ENCODE results near the gene SPPL2C. TPM values are rescaled to one million over a fixed set of nuclear protein-coding genes. Genes with fewer than 3 reads are reported as not detected.

The SPPL2C gene
- total RNA-seq, 2 donors from 2014 or later, result not detected

GRCh38 chr17:45836047-45837044 lies 8.3 kb upstream of the SPPL2C start:
- H3K9me3 ChIP-seq (ENCODE audit: control insufficient read depth, low read length, poor library complexity, severe bottlenecking), result no peaks in the 10 kb centered on the region
- no peak for ATAC-seq
- Mint-ChIP-seq H3K4me3 (no peak overlapping the region), H3K27me3 (peaks cover 16% of the 10 kb centered on the region), H3K27ac (no peak overlapping the region), H3K4me1 (no peaks in the 10 kb centered on the region), H3K36me3 (ENCODE audit: low read depth) (no peaks in the 10 kb centered on the region)
- DNase-seq, result no peak

GRCh38 chr17:45837187-45837586 lies 7.5 kb upstream of the SPPL2C start:
- Mint-ChIP-seq H3K27ac (no peak overlapping the region), H3K27me3 (peaks cover 16% of the 10 kb centered on the region), H3K4me3 (no peak overlapping the region), H3K36me3 (ENCODE audit: low read depth) (no peaks in the 10 kb centered on the region), H3K4me1 (no peaks in the 10 kb centered on the region)
- H3K9me3 ChIP-seq (ENCODE audit: control insufficient read depth, low read length, poor library complexity, severe bottlenecking), result no peaks in the 10 kb centered on the region
- DNase-seq (no peak), ATAC-seq (no peak)

DNA sequence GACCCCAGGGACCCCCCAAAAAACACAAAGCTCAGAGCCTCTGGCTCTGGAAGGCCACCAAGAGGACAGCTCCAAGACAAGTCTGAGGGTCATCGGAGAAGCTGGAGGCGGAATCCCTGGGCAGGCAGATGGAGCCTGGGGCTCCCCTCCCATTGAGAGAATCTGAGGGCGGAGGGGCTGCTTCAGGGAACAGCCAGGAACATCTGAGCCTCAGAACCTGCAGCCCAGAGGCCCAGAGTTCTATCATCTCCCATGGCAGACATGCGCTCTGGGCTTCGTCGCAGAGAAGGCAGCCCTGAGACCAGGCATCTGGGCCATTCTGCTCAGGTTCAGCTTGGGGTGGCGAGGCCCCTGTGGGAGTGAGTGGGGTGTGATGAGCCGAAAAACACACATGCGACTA lies 7.1 kb upstream of the SPPL2C start:
- Mint-ChIP-seq H3K4me3 (no peak overlapping the region), H3K4me1 (no peaks in the 10 kb centered on the region), H3K36me3 (ENCODE audit: low read depth) (no peaks in the 10 kb centered on the region), H3K27ac (no peak overlapping the region), H3K27me3 (peaks cover 16% of the 10 kb centered on the region)
- no peak for DNase-seq
- H3K9me3 ChIP-seq (ENCODE audit: control insufficient read depth, low read length, poor library complexity, severe bottlenecking), result no peaks in the 10 kb centered on the region
- no peak for ATAC-seq

GRCh38 chr17:45838751-45839295 lies 5.9 kb upstream of the SPPL2C start:
- H3K36me3 Mint-ChIP-seq (ENCODE audit: low read depth), result no peaks in the 10 kb centered on the region
- H3K9me3 ChIP-seq (ENCODE audit: control insufficient read depth, low read length, poor library complexity, severe bottlenecking), result no peaks in the 10 kb centered on the region
- ATAC-seq (no peak), DNase-seq (no peak)
- H3K4me3 Mint-ChIP-seq, result no peak overlapping the region
- peaks cover 14% of the 10 kb centered on the region for H3K27me3 Mint-ChIP-seq
- H3K4me1 Mint-ChIP-seq, result no peaks in the 10 kb centered on the region
- no peak overlapping the region for H3K27ac Mint-ChIP-seq

GRCh38 chr17:45839442-45839841 lies 5.2 kb upstream of the SPPL2C start:
- Mint-ChIP-seq H3K4me3 (no peak overlapping the region), H3K36me3 (ENCODE audit: low read depth) (no peaks in the 10 kb centered on the region), H3K4me1 (no peaks in the 10 kb centered on the region), H3K27ac (no peak overlapping the region), H3K27me3 (peaks cover 8% of the 10 kb centered on the region)
- DNase-seq (no peak), ATAC-seq (no peak)
- no peaks in the 10 kb centered on the region for H3K9me3 ChIP-seq (ENCODE audit: control insufficient read depth, low read length, poor library complexity, severe bottlenecking)

GRCh38 chr17:45841186-45841585 lies 3.5 kb upstream of the SPPL2C start:
- H3K9me3 ChIP-seq (ENCODE audit: control insufficient read depth, low read length, poor library complexity, severe bottlenecking), result no peaks in the 10 kb centered on the region
- ATAC-seq (no peak), DNase-seq (no peak)
- H3K4me1 Mint-ChIP-seq, result no peaks in the 10 kb centered on the region
- peaks cover 11% of the 10 kb centered on the region for H3K27me3 Mint-ChIP-seq
- no peak overlapping the region for H3K27ac Mint-ChIP-seq
- H3K36me3 Mint-ChIP-seq (ENCODE audit: low read depth), result no peaks in the 10 kb centered on the region
- H3K4me3 Mint-ChIP-seq, result no peak overlapping the region

- no peaks in the 10 kb centered on the region for H3K36me3 Mint-ChIP-seq (ENCODE audit: low read depth)
- H3K27ac Mint-ChIP-seq, result no peak overlapping the region
- H3K4me3 Mint-ChIP-seq, result no peak overlapping the region
- DNase-seq (no peak), ATAC-seq (no peak)
- H3K27me3 Mint-ChIP-seq, result peaks cover 8% of the 10 kb centered on the region
- no peaks in the 10 kb centered on the region for H3K4me1 Mint-ChIP-seq
- H3K9me3 ChIP-seq (ENCODE audit: control insufficient read depth, low read length, poor library complexity, severe bottlenecking), result no peaks in the 10 kb centered on the region
Measured at GRCh38 chr17:45841883-45842525, 2.7 kb upstream of the SPPL2C start.

DNA sequence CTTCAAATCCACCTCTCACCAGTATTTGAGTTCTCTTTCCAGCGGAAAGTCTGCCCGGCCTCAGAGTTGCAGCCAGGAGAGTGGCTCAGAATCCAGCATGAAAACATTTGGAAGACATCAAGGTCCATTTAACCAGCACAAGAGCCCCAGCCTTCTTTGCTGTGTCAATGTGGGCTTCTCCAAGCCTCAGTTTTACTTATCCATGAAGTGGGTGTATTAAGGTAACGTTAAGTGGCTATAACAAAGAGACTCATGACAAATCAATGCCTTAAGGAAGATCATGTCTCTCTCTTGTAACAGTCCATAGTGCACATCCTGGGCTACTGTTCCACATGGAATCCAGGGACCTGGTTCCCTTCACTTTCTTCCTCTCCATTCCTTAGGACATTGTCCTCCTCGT lies 959 bp upstream of the SPPL2C start:
- no peaks in the 10 kb centered on the region for H3K4me1 Mint-ChIP-seq

GRCh38 chr17:45845376-45846185 lies 900 bp downstream of the SPPL2C start:
- H3K27ac Mint-ChIP-seq, result no peak overlapping the region
- H3K27me3 Mint-ChIP-seq, result peaks cover 6% of the 10 kb centered on the region
- H3K4me3 Mint-ChIP-seq, result no peak overlapping the region
- no peaks in the 10 kb centered on the region for H3K4me1 Mint-ChIP-seq
- no peak for DNase-seq
- ATAC-seq, result no peak
- no peaks in the 10 kb centered on the region for H3K9me3 ChIP-seq (ENCODE audit: control insufficient read depth, low read length, poor library complexity, severe bottlenecking)
- no peaks in the 10 kb centered on the region for H3K36me3 Mint-ChIP-seq (ENCODE audit: low read depth)

More for the DNA sequence above, 959 bp upstream of the SPPL2C start:
- peaks cover 6% of the 10 kb centered on the region for H3K27me3 Mint-ChIP-seq
- H3K36me3 Mint-ChIP-seq (ENCODE audit: low read depth), result no peaks in the 10 kb centered on the region
- no peak overlapping the region for H3K4me3 Mint-ChIP-seq
- no peak overlapping the region for H3K27ac Mint-ChIP-seq
- no peak for ATAC-seq
- DNase-seq, result no peak
- no peaks in the 10 kb centered on the region for H3K9me3 ChIP-seq (ENCODE audit: control insufficient read depth, low read length, poor library complexity, severe bottlenecking)

DNA sequence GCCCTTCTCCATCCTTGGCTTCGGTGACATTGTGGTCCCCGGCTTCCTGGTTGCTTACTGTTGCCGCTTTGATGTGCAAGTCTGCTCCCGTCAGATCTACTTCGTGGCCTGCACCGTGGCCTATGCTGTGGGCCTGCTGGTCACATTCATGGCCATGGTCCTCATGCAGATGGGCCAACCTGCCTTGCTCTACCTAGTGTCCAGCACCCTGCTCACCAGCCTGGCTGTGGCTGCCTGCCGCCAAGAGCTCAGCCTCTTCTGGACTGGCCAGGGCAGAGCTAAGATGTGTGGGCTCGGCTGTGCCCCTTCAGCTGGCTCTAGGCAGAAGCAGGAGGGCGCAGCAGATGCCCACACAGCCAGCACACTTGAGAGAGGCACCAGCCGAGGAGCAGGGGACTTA lies 1.5 kb downstream of the SPPL2C start:
- DNase-seq, result no peak
- Mint-ChIP-seq H3K4me3 (no peak overlapping the region), H3K4me1 (no peaks in the 10 kb centered on the region), H3K27me3 (peaks cover 6% of the 10 kb centered on the region), H3K36me3 (ENCODE audit: low read depth) (no peaks in the 10 kb centered on the region), H3K27ac (no peak overlapping the region)
- H3K9me3 ChIP-seq (ENCODE audit: control insufficient read depth, low read length, poor library complexity, severe bottlenecking), result no peaks in the 10 kb centered on the region
- ATAC-seq, result no peak

- ATAC-seq, result no peak
- no peaks in the 10 kb centered on the region for H3K4me1 Mint-ChIP-seq
Measured at GRCh38 chr17:45846646-45847045, 2.0 kb downstream of the SPPL2C start.

DNA sequence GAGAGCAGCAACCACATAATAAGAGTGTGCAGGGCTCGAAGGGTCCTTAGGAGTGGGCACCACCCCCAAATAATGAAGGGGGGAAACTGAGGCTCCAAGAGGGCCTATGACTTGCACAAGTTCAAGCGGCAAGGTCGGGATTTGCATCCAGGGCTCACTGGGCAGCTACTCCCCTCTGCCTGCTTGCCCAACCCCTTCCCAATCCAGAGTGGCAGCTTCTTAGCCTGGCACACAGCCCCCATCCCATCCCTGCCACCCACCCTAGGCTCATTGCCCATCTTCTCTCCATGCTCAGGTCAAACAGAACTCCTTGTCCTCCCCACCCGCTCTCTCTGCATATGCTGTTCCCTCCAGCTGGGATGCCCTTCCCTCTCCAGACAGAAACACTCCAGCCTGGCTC lies 2.4 kb downstream of the SPPL2C start:
- no peak overlapping the region for H3K27ac Mint-ChIP-seq
- no peaks in the 10 kb centered on the region for H3K36me3 Mint-ChIP-seq (ENCODE audit: low read depth)
- H3K4me3 Mint-ChIP-seq, result no peak overlapping the region
- no peaks in the 10 kb centered on the region for H3K9me3 ChIP-seq (ENCODE audit: control insufficient read depth, low read length, poor library complexity, severe bottlenecking)
- ATAC-seq (no peak), DNase-seq (no peak)
- H3K4me1 Mint-ChIP-seq, result no peaks in the 10 kb centered on the region
- H3K27me3 Mint-ChIP-seq, result peaks cover 6% of the 10 kb centered on the region

More at GRCh38 chr17:45846646-45847045, 2.0 kb downstream of the SPPL2C start:
- no peaks in the 10 kb centered on the region for H3K36me3 Mint-ChIP-seq (ENCODE audit: low read depth)
- no peak for DNase-seq
- no peak overlapping the region for H3K4me3 Mint-ChIP-seq
- no peaks in the 10 kb centered on the region for H3K9me3 ChIP-seq (ENCODE audit: control insufficient read depth, low read length, poor library complexity, severe bottlenecking)
- H3K27me3 Mint-ChIP-seq, result peaks cover 6% of the 10 kb centered on the region
- H3K27ac Mint-ChIP-seq, result no peak overlapping the region

DNA sequence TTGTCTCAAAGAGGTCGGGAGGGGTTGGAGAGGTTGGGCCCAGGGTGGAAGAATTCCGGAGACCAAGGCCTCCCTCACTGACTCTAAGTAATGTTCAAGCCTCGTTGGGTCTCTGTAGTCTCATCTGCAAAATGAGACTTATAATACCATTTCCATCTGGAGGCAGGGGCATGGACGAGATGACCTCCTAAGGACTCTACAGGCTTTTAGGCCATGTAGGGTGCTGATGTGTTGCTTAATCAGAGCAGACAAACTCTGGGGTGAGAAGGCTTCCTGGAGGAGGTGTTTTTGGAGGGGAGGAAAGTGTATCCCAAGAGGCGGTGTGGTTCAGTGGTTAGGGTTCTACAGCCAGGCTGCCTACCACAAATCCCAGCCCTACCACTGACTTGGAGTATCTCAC lies 3.1 kb downstream of the SPPL2C start:
- Mint-ChIP-seq H3K4me1 (peaks cover 3% of the 10 kb centered on the region), H3K4me3 (no peak overlapping the region), H3K36me3 (ENCODE audit: low read depth) (no peaks in the 10 kb centered on the region), H3K27ac (no peak overlapping the region), H3K27me3 (peaks cover 10% of the 10 kb centered on the region)
- no peaks in the 10 kb centered on the region for H3K9me3 ChIP-seq (ENCODE audit: control insufficient read depth, low read length, poor library complexity, severe bottlenecking)
- no peak for DNase-seq
- no peak for ATAC-seq

Measured in T-helper 17 cell (primary cell).